Hematopoietic multipotent progenitor cell treated with erythropoietin and hydrocortisone succinate and interleukin-3 and kit ligand, for 4 days (in vitro differentiated cells): Measurements from ENCODE around the gene SLC27A2.

Source experiments
- DNase-seq: peaks from one replicate; pipeline ENCODE4 v3.0.0-alpha.2; 2015

The SLC27A2 gene

DNA sequence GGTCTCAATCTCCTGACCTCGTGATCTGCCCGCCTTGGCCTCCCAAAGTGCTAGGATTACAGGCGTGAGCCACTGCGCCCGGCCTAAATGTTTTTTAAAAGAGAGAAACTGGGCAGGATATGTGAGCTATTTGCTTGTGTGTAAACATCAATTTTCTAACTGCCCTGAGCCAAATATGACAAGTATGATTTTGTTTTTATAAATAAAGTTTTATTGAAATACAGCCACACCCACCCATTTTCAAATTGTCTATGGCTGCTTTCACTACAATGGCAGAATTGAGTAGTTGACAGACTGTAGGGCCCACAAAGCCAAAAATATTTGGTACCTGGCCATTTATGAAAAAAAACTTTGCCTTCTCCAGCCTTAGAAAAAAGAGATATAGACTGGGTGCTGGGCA, 99.4 kb downstream of the SLC27A2 start:
- DNase-seq, result no peak
